Keratinocyte (primary cell): Measurements from ENCODE around the gene FRYL. TPM values are rescaled to one million over a fixed set of nuclear protein-coding genes. Genes with fewer than 3 reads are reported as not detected.

Experiments
- DNase-seq: peaks from one replicate; pipeline ENCODE4 v3.0.0-alpha.2; 2011; ENCODE audit warnings: low read depth, missing footprints, low spot score
- FAIRE-seq: peaks from 2 replicates; lab custom pipeline; 2011; peaks lifted over from hg19 to GRCh38; lab: Jason Lieb, UNC
- H2AFZ ChIP-seq: 2 replicates; pipeline ENCODE4 v1.6.0; 2012; ENCODE audit warnings: low read length, control low read depth, inconsistent platforms; ENCODE audit not compliant: control insufficient read depth
- H3K27ac ChIP-seq: 2 replicates; pipeline ENCODE4 v1.5.1; 2011; ENCODE audit warnings: low read length; ENCODE audit not compliant: control insufficient read depth, insufficient read depth
- H3K27me3 ChIP-seq: 3 replicates; pipeline ENCODE4 v1.6.0; 2011; ENCODE audit warnings: low read length; ENCODE audit not compliant: control insufficient read depth, insufficient read depth; ENCODE audit errors: extremely low read depth
- H3K36me3 ChIP-seq, 2 experiments: 2 replicates in 1 of 2; 3 replicates in 1 of 2; pipeline ENCODE4 v1.5.1; 2011; ENCODE audit warnings: low read length in 2 of 2, mild to moderate bottlenecking in 1 of 2; ENCODE audit not compliant: control insufficient read depth in 2 of 2, insufficient read depth in 2 of 2; ENCODE audit errors: extremely low read depth in 1 of 2
- H3K4me1 ChIP-seq: 3 replicates; pipeline ENCODE4 v1.5.1; 2011; ENCODE audit warnings: low read length; ENCODE audit not compliant: control insufficient read depth, insufficient read depth; ENCODE audit errors: extremely low read depth
- H3K4me2 ChIP-seq: 3 replicates; pipeline ENCODE4 v1.6.0; 2011; ENCODE audit warnings: low read depth, low read length; ENCODE audit not compliant: control insufficient read depth, insufficient read depth; ENCODE audit errors: extremely low read depth
- H3K4me3 ChIP-seq, 3 experiments: fragments of 200-600 bp in 1 of 3; sonication (generic) in 1 of 3; 2 replicates in 2 of 3; 3 replicates in 1 of 3; pipeline ENCODE4 v1.5.1; 2011 to 2016; ENCODE audit warnings: low read length in 3 of 3, mild to moderate bottlenecking in 3 of 3, control low read depth in 2 of 3, inconsistent platforms in 1 of 3, low read depth in 1 of 3, mixed read lengths in 1 of 3, mixed run types in 1 of 3, moderate library complexity in 1 of 3; ENCODE audit not compliant: control insufficient read depth in 2 of 3, insufficient read depth in 2 of 3; ENCODE audit errors: extremely low read depth in 1 of 3
- H3K79me2 ChIP-seq: 2 replicates; pipeline ENCODE4 v1.6.0; 2012; ENCODE audit warnings: low read length; ENCODE audit not compliant: control insufficient read depth, insufficient read depth
- H3K9ac ChIP-seq: 3 replicates; pipeline ENCODE4 v1.6.0; 2011; ENCODE audit warnings: low read length; ENCODE audit not compliant: control insufficient read depth, insufficient read depth; ENCODE audit errors: extremely low read depth
- H3K9me1 ChIP-seq: 3 replicates; pipeline ENCODE4 v1.6.0; 2011; ENCODE audit warnings: low read length; ENCODE audit not compliant: control insufficient read depth, insufficient read depth; ENCODE audit errors: extremely low read depth
- H3K9me3 ChIP-seq: 2 replicates; pipeline ENCODE4 v1.5.1; 2012; ENCODE audit warnings: low read depth, low read length; ENCODE audit not compliant: control insufficient read depth
- H4K20me1 ChIP-seq: 3 replicates; pipeline ENCODE4 v1.6.0; 2011; ENCODE audit warnings: low read length; ENCODE audit not compliant: control insufficient read depth, insufficient read depth; ENCODE audit errors: extremely low read depth
- EZH2 ChIP-seq: IDR thresholded peaks from one replicate; pipeline ENCODE4 v1.6.1; 2012; ENCODE audit warnings: inconsistent platforms, mild to moderate bottlenecking, low read length, moderate library complexity
- dilution Hi-C: fragments of 300-500 bp; cut with MboI; formaldehyde crosslinking; loops from one replicate; pipeline ENCODE4 v1.7.0; 2020; ENCODE audit warnings: low sequenced_read_pairs; ENCODE audit not compliant: extremely low pct_ligation_motif_present
- polyA plus RNA-seq, 5 experiments: library from polyadenylated mRNA; depleted of rRNA in 3 of 5; stranded (reverse) in 3 of 5; stranded (forward) in 1 of 5; unstranded in 1 of 5; fragments of >200 nt; gene quantifications; 1 replicate in 1 of 5; 2 replicates in 3 of 5; 3 replicates in 1 of 5; pipeline versions ENCODE4 v1.2.1 to v1.2.3, GENCODE V29; 2011 to 2012; ENCODE audit warnings: missing spikeins in 2 of 5, low read depth in 1 of 5, low replicate concordance in 1 of 5
- TF ChIP-seq, protein P1 (sequence below), 3 experiments: IDR thresholded peaks in 1 of 3; conservative IDR thresholded peaks in 1 of 3; optimal IDR thresholded peaks in 1 of 3; 2 replicates in 2 of 3; 3 replicates in 1 of 3; pipeline versions ENCODE3 to v1.5.1; 2011; ENCODE audit warnings: low read length in 3 of 3, mild to moderate bottlenecking in 3 of 3, moderate library complexity in 2 of 3, control low read depth in 1 of 3, inconsistent platforms in 1 of 3; ENCODE audit not compliant: insufficient read depth in 2 of 3; ENCODE audit errors: extremely low read depth in 1 of 3

Gene FRYL
- polyA plus RNA-seq, 1 donor (not counting 4 experiments of a cell fraction or from before 2014, with no cell fraction given), result 40.4 TPM

GRCh38 chr4:48629458-48629857 lies 150.6 kb downstream of the FRYL start:
- Histone ChIP-seq H3K4me2 (no peak overlapping the region), H3K4me1 (no peaks in the 10 kb centered on the region), H3K9ac (no peak overlapping the region), H3K27ac (no peak overlapping the region), H3K9me1 (no peaks in the 10 kb centered on the region), H4K20me1 (no peaks in the 10 kb centered on the region), H3K36me3 (peaks cover 2 to 3% of the 10 kb centered on the region in 2 experiments), H3K27me3 (no peaks in the 10 kb centered on the region), H2AFZ (no peak overlapping the region), H3K9me3 (no peaks in the 10 kb centered on the region), H3K4me3 (no peak overlapping the region), H3K79me2 (peaks cover 24% of the 10 kb centered on the region)
- dilution Hi-C loops, result no loop called here
- no peak for FAIRE-seq
- DNase-seq, result no peak
- TF ChIP-seq, protein P1, sequence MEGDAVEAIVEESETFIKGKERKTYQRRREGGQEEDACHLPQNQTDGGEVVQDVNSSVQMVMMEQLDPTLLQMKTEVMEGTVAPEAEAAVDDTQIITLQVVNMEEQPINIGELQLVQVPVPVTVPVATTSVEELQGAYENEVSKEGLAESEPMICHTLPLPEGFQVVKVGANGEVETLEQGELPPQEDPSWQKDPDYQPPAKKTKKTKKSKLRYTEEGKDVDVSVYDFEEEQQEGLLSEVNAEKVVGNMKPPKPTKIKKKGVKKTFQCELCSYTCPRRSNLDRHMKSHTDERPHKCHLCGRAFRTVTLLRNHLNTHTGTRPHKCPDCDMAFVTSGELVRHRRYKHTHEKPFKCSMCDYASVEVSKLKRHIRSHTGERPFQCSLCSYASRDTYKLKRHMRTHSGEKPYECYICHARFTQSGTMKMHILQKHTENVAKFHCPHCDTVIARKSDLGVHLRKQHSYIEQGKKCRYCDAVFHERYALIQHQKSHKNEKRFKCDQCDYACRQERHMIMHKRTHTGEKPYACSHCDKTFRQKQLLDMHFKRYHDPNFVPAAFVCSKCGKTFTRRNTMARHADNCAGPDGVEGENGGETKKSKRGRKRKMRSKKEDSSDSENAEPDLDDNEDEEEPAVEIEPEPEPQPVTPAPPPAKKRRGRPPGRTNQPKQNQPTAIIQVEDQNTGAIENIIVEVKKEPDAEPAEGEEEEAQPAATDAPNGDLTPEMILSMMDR (optimal IDR thresholded peaks at IDR 0.05 in 1 of 3, IDR thresholded peaks at IDR 0.05 in 1 of 3, conservative IDR thresholded peaks at IDR 0.05 in 1 of 3; ENCODE audit: extremely low read depth in 1 of 3, insufficient read depth in 2 of 3, low read length in 3 of 3), result no peak
- TF ChIP-seq EZH2, result no peak

DNA sequence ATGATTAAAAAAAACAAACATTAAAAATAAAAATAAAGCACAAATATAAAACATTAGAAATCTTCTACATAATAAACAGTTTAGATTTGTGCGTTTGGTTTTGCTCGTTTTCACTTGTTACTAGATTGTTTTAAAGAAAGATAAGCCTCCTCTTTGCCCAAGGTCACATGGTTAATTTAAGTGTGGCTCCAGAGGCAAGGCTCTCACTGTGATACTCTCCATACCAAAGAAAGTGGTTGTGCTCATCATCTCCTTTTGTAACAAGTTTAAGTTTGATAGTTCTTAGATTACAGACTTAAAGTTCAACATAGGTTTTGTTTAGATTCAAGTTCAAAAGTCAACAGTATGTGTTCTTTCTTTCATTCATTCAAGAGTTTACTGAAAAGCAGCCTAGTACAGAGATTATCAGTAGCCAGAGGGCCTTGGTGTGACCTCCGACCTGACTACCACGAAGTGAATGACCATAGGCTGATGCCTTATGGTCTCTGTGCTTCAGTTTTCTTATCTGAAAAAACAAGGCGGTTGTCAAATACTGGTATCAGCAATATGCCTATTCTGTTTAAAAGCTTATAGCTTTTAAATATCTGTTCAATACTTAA lies 156.8 kb downstream of the FRYL start:
- DNase-seq (no peak), FAIRE-seq (no peak)
- peaks cover 16% of the 10 kb centered on the region for H3K4me1 ChIP-seq
- no peak overlapping the region for H3K4me2 ChIP-seq
- H3K9ac ChIP-seq, result no peak overlapping the region
- TF ChIP-seq EZH2, result no peak
- TF ChIP-seq, protein P1 (optimal IDR thresholded peaks at IDR 0.05 in 1 of 3, IDR thresholded peaks at IDR 0.05 in 1 of 3, conservative IDR thresholded peaks at IDR 0.05 in 1 of 3; ENCODE audit: extremely low read depth in 1 of 3, insufficient read depth in 2 of 3, low read length in 3 of 3), result no peak
- H3K9me3 ChIP-seq, result no peaks in the 10 kb centered on the region
- H3K27me3 ChIP-seq, result no peaks in the 10 kb centered on the region
- H3K4me3 ChIP-seq, result no peak overlapping the region
- H2AFZ ChIP-seq, result no peak overlapping the region
- dilution Hi-C loops, result no loop called here
- no peak overlapping the region for H3K27ac ChIP-seq
- H3K36me3 ChIP-seq, result peaks cover 4 to 9% of the 10 kb centered on the region in 2 experiments
- H3K79me2 ChIP-seq, result peaks cover 10% of the 10 kb centered on the region
- H4K20me1 ChIP-seq, result no peaks in the 10 kb centered on the region
- no peaks in the 10 kb centered on the region for H3K9me1 ChIP-seq
